Measurements from ENCODE around the gene ZFAND2B. TPM values are rescaled to one million over a fixed set of nuclear protein-coding genes. Genes with fewer than 3 reads are reported as not detected.

ZFAND2B gene
- total and polyA plus RNA-seq, 2 experiments from 2014 or later: 16.3 to 30.0 TPM

DNA sequence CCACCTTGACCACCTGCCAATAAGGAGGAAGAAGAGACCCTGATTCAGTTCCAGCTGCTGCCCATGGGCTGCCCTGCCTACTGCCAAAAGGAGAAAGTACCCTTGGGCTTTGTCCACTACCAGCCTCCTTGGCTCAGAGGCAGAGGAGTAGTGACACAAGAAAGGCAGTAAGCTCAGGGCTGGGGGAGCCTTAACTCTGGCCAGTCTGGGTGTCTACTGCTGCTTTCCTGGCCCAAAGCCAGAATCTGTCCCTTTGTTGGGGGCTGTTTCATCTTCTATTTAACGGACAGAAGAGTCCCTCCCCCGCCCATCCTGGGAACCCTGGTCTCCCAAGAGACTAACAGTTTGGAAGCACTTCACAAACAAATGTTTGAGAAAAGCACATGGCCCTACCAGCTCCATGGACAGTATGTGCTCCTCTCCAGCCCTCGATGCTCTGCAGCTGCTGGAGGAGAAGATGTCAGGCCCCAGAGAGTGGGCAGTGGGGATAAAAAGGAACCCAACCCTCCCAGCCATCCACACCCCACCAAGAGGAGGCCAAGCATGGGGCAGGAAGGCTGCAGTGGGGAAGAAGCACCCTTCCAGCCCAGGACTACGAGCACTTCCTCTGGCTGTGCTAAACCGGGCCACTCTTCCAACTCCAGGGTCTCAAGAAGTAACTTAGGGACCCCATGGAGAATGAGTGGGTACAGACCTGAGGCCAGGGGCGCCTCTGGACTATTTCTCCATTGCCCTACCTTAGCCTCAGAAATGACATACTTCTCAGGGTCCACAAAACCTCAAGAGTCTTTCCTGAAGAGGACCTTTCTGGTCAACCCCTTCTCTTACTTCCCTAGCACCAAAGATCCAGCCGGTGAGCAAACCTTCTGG, 21.7 kb downstream of the ZFAND2B start:
- peaks cover 12% of the 10 kb centered on the region for H3K4me1 ChIP-seq (ENCODE audit: insufficient read depth)
- Mint-ChIP-seq H3K27ac (no peak overlapping the region), H3K4me1 (peaks cover 11% of the 10 kb centered on the region), H3K9me3 (peaks cover 2% of the 10 kb centered on the region; the same call in 1 of the 3 replicates), H3K27me3 (ENCODE audit: insufficient read depth, low read depth, poor library complexity) (peaks cover 11% of the 10 kb centered on the region), H3K36me3 (ENCODE audit: low read depth) (peaks cover 48% of the 10 kb centered on the region), H3K4me3 (peak overlapping the region; percentile 73)
- H3K79me2 ChIP-seq (replicated peaks; ENCODE audit: insufficient read depth): peaks cover 21% of the 10 kb centered on the region
- H4K20me1 ChIP-seq (replicated peaks; ENCODE audit: insufficient read depth): no peaks in the 10 kb centered on the region; the same call in 1 of the 2 replicates
- no peaks in the 10 kb centered on the region for H3K27me3 ChIP-seq (ENCODE audit: insufficient read depth)
- ATAC-seq (no peak), DNase-seq (ENCODE audit: low spot score) (no peak)
- H3K4me2 ChIP-seq: peak overlapping the region; percentile 96
- H3F3A ChIP-seq (replicated peaks; ENCODE audit: low read depth): peaks cover 7% of the 10 kb centered on the region
- H3K36me3 ChIP-seq (ENCODE audit: insufficient read depth): peaks cover 7% of the 10 kb centered on the region; the same call in 1 of the 2 replicates
- 0 out of 2 replicates have a peak overlapping the region, but pooled peaks have one; percentile 53 for H2AFZ ChIP-seq
- TF ChIP-seq EZH2 (IDR thresholded peaks at IDR 0.05; ENCODE audit: low read depth, unreplicated experiment) (no peak), CREB1 (CRISPR knock-in tag; IDR thresholded peaks at IDR 0.05; ENCODE audit: low read depth) (no peak), STAT1 (IDR thresholded peaks at IDR 0.05; ENCODE audit: unreplicated experiment) (no peak), EZH2phosphoT487 (IDR thresholded peaks at IDR 0.05; ENCODE audit: unreplicated experiment) (no peak), POLR2AphosphoS5 (IDR thresholded peaks at IDR 0.05; ENCODE audit: low read depth) (no peak), NANOG (IDR thresholded peaks at IDR 0.05; ENCODE audit: borderline replicate concordance) (no peak), ZNF331 (CRISPR knock-in tag; IDR thresholded peaks at IDR 0.05; ENCODE audit: low read depth) (no peak), ZNF114 (CRISPR knock-in tag; IDR thresholded peaks at IDR 0.05) (no peak), JUNB (IDR thresholded peaks at IDR 0.05; ENCODE audit: unreplicated experiment) (no peak)
- TF ChIP-seq, protein P1, sequence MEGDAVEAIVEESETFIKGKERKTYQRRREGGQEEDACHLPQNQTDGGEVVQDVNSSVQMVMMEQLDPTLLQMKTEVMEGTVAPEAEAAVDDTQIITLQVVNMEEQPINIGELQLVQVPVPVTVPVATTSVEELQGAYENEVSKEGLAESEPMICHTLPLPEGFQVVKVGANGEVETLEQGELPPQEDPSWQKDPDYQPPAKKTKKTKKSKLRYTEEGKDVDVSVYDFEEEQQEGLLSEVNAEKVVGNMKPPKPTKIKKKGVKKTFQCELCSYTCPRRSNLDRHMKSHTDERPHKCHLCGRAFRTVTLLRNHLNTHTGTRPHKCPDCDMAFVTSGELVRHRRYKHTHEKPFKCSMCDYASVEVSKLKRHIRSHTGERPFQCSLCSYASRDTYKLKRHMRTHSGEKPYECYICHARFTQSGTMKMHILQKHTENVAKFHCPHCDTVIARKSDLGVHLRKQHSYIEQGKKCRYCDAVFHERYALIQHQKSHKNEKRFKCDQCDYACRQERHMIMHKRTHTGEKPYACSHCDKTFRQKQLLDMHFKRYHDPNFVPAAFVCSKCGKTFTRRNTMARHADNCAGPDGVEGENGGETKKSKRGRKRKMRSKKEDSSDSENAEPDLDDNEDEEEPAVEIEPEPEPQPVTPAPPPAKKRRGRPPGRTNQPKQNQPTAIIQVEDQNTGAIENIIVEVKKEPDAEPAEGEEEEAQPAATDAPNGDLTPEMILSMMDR (conservative IDR thresholded peaks at IDR 0.05; ENCODE audit: low read depth in 2 of 2): no peak
- TF ChIP-seq, protein P2, sequence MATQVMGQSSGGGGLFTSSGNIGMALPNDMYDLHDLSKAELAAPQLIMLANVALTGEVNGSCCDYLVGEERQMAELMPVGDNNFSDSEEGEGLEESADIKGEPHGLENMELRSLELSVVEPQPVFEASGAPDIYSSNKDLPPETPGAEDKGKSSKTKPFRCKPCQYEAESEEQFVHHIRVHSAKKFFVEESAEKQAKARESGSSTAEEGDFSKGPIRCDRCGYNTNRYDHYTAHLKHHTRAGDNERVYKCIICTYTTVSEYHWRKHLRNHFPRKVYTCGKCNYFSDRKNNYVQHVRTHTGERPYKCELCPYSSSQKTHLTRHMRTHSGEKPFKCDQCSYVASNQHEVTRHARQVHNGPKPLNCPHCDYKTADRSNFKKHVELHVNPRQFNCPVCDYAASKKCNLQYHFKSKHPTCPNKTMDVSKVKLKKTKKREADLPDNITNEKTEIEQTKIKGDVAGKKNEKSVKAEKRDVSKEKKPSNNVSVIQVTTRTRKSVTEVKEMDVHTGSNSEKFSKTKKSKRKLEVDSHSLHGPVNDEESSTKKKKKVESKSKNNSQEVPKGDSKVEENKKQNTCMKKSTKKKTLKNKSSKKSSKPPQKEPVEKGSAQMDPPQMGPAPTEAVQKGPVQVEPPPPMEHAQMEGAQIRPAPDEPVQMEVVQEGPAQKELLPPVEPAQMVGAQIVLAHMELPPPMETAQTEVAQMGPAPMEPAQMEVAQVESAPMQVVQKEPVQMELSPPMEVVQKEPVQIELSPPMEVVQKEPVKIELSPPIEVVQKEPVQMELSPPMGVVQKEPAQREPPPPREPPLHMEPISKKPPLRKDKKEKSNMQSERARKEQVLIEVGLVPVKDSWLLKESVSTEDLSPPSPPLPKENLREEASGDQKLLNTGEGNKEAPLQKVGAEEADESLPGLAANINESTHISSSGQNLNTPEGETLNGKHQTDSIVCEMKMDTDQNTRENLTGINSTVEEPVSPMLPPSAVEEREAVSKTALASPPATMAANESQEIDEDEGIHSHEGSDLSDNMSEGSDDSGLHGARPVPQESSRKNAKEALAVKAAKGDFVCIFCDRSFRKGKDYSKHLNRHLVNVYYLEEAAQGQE (IDR thresholded peaks at IDR 0.05; ENCODE audit: unreplicated experiment): no peak
- TF ChIP-seq, protein P3, sequence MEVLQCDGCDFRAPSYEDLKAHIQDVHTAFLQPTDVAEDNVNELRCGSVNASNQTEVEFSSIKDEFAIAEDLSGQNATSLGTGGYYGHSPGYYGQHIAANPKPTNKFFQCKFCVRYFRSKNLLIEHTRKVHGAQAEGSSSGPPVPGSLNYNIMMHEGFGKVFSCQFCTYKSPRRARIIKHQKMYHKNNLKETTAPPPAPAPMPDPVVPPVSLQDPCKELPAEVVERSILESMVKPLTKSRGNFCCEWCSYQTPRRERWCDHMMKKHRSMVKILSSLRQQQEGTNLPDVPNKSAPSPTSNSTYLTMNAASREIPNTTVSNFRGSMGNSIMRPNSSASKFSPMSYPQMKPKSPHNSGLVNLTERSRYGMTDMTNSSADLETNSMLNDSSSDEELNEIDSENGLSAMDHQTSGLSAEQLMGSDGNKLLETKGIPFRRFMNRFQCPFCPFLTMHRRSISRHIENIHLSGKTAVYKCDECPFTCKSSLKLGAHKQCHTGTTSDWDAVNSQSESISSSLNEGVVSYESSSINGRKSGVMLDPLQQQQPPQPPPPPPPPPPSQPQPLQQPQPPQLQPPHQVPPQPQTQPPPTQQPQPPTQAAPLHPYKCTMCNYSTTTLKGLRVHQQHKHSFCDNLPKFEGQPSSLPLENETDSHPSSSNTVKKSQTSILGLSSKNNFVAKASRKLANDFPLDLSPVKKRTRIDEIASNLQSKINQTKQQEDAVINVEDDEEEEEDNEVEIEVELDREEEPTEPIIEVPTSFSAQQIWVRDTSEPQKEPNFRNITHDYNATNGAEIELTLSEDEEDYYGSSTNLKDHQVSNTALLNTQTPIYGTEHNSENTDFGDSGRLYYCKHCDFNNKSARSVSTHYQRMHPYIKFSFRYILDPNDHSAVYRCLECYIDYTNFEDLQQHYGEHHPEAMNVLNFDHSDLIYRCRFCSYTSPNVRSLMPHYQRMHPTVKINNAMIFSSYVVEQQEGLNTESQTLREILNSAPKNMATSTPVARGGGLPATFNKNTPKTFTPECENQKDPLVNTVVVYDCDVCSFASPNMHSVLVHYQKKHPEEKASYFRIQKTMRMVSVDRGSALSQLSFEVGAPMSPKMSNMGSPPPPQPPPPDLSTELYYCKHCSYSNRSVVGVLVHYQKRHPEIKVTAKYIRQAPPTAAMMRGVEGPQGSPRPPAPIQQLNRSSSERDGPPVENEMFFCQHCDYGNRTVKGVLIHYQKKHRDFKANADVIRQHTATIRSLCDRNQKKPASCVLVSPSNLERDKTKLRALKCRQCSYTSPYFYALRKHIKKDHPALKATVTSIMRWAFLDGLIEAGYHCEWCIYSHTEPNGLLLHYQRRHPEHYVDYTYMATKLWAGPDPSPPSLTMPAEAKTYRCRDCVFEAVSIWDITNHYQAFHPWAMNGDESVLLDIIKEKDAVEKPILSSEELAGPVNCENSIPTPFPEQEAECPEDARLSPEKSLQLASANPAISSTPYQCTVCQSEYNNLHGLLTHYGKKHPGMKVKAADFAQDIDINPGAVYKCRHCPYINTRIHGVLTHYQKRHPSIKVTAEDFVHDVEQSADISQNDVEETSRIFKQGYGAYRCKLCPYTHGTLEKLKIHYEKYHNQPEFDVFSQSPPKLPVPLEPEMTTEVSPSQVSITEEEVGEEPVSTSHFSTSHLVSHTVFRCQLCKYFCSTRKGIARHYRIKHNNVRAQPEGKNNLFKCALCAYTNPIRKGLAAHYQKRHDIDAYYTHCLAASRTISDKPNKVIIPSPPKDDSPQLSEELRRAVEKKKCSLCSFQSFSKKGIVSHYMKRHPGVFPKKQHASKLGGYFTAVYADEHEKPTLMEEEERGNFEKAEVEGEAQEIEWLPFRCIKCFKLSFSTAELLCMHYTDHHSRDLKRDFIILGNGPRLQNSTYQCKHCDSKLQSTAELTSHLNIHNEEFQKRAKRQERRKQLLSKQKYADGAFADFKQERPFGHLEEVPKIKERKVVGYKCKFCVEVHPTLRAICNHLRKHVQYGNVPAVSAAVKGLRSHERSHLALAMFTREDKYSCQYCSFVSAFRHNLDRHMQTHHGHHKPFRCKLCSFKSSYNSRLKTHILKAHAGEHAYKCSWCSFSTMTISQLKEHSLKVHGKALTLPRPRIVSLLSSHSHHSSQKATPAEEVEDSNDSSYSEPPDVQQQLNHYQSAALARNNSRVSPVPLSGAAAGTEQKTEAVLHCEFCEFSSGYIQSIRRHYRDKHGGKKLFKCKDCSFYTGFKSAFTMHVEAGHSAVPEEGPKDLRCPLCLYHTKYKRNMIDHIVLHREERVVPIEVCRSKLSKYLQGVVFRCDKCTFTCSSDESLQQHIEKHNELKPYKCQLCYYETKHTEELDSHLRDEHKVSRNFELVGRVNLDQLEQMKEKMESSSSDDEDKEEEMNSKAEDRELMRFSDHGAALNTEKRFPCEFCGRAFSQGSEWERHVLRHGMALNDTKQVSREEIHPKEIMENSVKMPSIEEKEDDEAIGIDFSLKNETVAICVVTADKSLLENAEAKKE (CRISPR knock-in tag; IDR thresholded peaks at IDR 0.05): no peak
- TF ChIP-seq, protein P4, sequence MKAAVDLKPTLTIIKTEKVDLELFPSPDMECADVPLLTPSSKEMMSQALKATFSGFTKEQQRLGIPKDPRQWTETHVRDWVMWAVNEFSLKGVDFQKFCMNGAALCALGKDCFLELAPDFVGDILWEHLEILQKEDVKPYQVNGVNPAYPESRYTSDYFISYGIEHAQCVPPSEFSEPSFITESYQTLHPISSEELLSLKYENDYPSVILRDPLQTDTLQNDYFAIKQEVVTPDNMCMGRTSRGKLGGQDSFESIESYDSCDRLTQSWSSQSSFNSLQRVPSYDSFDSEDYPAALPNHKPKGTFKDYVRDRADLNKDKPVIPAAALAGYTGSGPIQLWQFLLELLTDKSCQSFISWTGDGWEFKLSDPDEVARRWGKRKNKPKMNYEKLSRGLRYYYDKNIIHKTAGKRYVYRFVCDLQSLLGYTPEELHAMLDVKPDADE (IDR thresholded peaks at IDR 0.05): no peak
- no peaks in the 10 kb centered on the region for H3K9me2 ChIP-seq (ENCODE audit: insufficient read depth)
- H3K27ac ChIP-seq (ENCODE audit: low read depth): no peak overlapping the region
- H3K4me3 ChIP-seq: peak overlapping the region; percentile 76

All from GM23338 (cell line).